ENCODE measurements around the gene TAS2R9.

DNA sequence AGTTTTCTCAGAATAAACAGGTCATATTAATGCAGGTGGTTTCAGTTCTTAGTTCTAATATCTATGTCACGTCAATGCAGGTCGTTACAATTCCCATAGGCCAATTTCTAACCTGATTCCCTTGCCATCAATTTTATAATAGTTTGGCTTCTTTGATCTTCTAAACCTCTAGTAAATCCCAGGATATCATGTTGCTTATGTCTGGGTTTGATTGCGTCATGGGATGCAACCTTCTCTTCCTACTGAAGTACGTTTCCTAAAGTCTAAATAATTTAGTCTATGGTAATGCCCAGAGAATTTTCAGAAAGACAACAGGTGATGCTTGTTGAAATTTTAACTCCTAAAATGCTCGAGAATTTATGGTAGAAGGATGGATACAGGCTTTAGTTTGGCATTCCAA, 26.7 kb downstream of the TAS2R9 start:
- TF ChIP-seq, protein P1, sequence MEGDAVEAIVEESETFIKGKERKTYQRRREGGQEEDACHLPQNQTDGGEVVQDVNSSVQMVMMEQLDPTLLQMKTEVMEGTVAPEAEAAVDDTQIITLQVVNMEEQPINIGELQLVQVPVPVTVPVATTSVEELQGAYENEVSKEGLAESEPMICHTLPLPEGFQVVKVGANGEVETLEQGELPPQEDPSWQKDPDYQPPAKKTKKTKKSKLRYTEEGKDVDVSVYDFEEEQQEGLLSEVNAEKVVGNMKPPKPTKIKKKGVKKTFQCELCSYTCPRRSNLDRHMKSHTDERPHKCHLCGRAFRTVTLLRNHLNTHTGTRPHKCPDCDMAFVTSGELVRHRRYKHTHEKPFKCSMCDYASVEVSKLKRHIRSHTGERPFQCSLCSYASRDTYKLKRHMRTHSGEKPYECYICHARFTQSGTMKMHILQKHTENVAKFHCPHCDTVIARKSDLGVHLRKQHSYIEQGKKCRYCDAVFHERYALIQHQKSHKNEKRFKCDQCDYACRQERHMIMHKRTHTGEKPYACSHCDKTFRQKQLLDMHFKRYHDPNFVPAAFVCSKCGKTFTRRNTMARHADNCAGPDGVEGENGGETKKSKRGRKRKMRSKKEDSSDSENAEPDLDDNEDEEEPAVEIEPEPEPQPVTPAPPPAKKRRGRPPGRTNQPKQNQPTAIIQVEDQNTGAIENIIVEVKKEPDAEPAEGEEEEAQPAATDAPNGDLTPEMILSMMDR (IDR thresholded peaks at IDR 0.05; ENCODE audit: low read length), result no peak
- no peak for TF ChIP-seq EZH2 (optimal IDR thresholded peaks at IDR 0.05; ENCODE audit: low read depth, low read length)
- TF ChIP-seq EZH2phosphoT487 (IDR thresholded peaks at IDR 0.05; ENCODE audit: low read length), result no peak

Data from MM.1S (cell line).